Muscle layer of colon (tissue), 2 donors: Measurements from ENCODE around the gene TRPV5.

ENCODE experiments used
- H3K27ac ChIP-seq: one replicate; pipeline ENCODE4 v1.7.0; 2013; ENCODE audit warnings: low read depth, mild to moderate bottlenecking, low read length, moderate library complexity
- H3K27me3 ChIP-seq, 2 donors: one replicate each; pipeline ENCODE4 v1.7.0; 2013; ENCODE audit warnings: low read length in 2 of 2, mild to moderate bottlenecking in 2 of 2; ENCODE audit not compliant: insufficient read depth in 2 of 2, control insufficient read depth in 1 of 2
- H3K36me3 ChIP-seq: one replicate; pipeline ENCODE4 v1.7.0; 2013; ENCODE audit warnings: mild to moderate bottlenecking, low read length; ENCODE audit not compliant: insufficient read depth
- H3K4me1 ChIP-seq: one replicate; pipeline ENCODE4 v1.7.0; 2013; ENCODE audit warnings: mild to moderate bottlenecking, low read length; ENCODE audit not compliant: insufficient read depth
- H3K4me3 ChIP-seq, 2 donors: one replicate each; pipeline ENCODE4 v1.7.0; 2013; ENCODE audit warnings: low read length in 2 of 2, low read depth in 1 of 2, mild to moderate bottlenecking in 1 of 2, moderate library complexity in 1 of 2
- H3K9ac ChIP-seq: one replicate; pipeline ENCODE4 v1.7.0; 2013; ENCODE audit warnings: low read length
- H3K9me3 ChIP-seq: one replicate; pipeline ENCODE4 v1.7.0; 2013; ENCODE audit warnings: mild to moderate bottlenecking, low read length
- donor health status: abdominal sarcoma.
- donor health status: Adenocarcinoma of cecum.

The TRPV5 gene

GRCh38 chr7:142906643-142907042, 26.9 kb downstream of the TRPV5 start:
- Histone ChIP-seq H3K27ac (no peak overlapping the region), H3K36me3 (no peaks in the 10 kb centered on the region), H3K9me3 (no peaks in the 10 kb centered on the region), H3K27me3 (no peaks in the 10 kb centered on the region), H3K4me3 (no peak overlapping the region), H3K9ac (no peak overlapping the region), H3K4me1 (no peaks in the 10 kb centered on the region)

DNA sequence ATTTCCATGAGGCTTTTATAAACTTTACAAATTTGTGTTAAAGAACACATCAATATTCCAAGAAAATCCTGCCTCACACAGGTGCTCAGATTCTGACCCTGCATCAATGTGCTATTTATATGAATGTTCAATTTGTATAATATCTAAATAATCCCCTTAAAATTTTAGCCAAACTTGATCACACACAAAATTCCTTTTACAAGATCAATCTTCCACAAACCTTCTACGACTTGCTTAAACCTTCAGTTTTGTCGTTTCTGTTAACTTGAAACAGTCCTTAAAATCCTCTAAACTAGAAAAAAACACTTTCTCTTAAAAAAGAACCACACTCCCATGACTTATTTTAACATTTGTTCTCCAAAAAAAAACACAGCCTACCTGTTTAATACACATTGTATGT, 27.8 kb downstream of the TRPV5 start:
- H3K4me3 ChIP-seq: no peak overlapping the region
- no peaks in the 10 kb centered on the region for H3K36me3 ChIP-seq
- no peaks in the 10 kb centered on the region for H3K9me3 ChIP-seq
- H3K27ac ChIP-seq: no peak overlapping the region
- H3K27me3 ChIP-seq: no peaks in the 10 kb centered on the region
- no peak overlapping the region for H3K9ac ChIP-seq
- no peaks in the 10 kb centered on the region for H3K4me1 ChIP-seq

DNA sequence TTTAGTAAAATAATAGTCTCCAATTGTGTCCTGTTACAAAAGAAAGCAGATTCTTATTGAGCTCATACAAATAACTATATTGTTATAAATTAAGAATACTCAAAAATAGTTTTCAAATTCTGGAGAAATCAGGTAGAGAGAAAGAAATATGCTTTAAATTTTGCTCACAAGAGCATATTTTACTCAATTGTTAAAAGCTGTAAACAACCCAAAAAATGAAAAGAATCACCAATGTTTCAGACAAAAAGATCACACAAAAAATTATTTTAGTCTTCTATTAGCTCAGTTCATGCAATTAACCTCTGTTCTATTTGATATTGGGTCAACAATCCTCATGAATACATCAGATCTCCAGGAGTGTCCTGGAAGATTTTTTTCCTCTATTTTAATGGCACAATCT, 29.4 kb downstream of the TRPV5 start:
- Histone ChIP-seq H3K9me3 (no peaks in the 10 kb centered on the region), H3K9ac (no peak overlapping the region), H3K4me1 (no peaks in the 10 kb centered on the region), H3K27me3 (no peaks in the 10 kb centered on the region), H3K4me3 (no peak overlapping the region), H3K36me3 (no peaks in the 10 kb centered on the region), H3K27ac (no peak overlapping the region)

- H3K9ac ChIP-seq: no peak overlapping the region
- no peak overlapping the region for H3K27ac ChIP-seq
- H3K36me3 ChIP-seq: no peaks in the 10 kb centered on the region
- no peaks in the 10 kb centered on the region for H3K4me1 ChIP-seq
- no peaks in the 10 kb centered on the region for H3K9me3 ChIP-seq
- H3K4me3 ChIP-seq: no peak overlapping the region
- no peaks in the 10 kb centered on the region for H3K27me3 ChIP-seq
Observed at GRCh38 chr7:142901426-142902259, 31.9 kb downstream of the TRPV5 start.

GRCh38 chr7:142899661-142900060, 33.9 kb downstream of the TRPV5 start:
- Histone ChIP-seq H3K36me3 (no peaks in the 10 kb centered on the region), H3K9me3 (no peaks in the 10 kb centered on the region), H3K27ac (no peak overlapping the region), H3K4me3 (no peak overlapping the region), H3K27me3 (no peaks in the 10 kb centered on the region), H3K4me1 (no peaks in the 10 kb centered on the region), H3K9ac (no peak overlapping the region)

DNA sequence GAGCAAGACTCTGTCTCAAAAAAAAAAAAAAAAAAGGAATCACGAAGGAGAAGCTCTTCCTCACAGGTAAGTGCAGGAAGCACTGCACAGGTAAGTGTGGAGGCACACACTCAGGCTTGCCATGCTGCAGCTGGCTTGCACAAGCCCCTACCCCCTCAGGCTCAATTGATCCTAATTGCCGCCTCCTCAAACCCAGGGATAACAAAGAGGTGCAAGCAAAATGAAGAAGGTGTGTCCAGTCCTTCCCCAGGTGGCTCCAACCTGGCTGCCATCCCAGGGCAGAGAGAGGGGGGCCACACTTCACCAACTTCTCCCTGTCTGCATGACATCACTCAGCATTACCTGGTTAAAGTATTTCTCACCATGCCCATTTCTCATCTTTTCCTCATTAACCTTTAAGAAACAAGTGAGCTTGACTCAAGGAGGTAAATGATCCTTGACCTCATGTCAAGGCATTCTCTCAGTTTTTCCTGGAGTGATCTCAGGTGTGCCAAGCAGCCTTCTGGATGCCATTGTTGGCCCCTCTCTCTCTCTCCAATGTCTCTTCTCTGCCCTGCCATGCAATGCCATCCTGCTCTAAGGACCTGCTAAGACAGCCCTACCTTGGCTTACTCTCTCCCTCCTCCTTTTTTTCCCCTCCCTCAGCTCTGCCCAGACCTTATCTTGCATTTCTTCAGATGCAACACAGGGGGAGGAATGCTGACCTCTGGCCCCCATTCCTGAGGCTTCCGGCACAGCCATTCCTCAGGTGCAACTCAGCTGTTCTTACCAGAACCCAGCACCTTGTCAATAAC, 35.0 kb downstream of the TRPV5 start:
- Histone ChIP-seq H3K4me1 (no peaks in the 10 kb centered on the region), H3K4me3 (no peak overlapping the region), H3K27ac (no peak overlapping the region), H3K36me3 (no peaks in the 10 kb centered on the region), H3K9ac (no peak overlapping the region), H3K9me3 (no peaks in the 10 kb centered on the region), H3K27me3 (no peaks in the 10 kb centered on the region)

GRCh38 chr7:142897691-142898090, 35.9 kb downstream of the TRPV5 start:
- Histone ChIP-seq H3K9me3 (no peaks in the 10 kb centered on the region), H3K27me3 (no peaks in the 10 kb centered on the region), H3K36me3 (no peaks in the 10 kb centered on the region), H3K4me3 (no peak overlapping the region), H3K9ac (no peak overlapping the region), H3K27ac (no peak overlapping the region), H3K4me1 (no peaks in the 10 kb centered on the region)

GRCh38 chr7:142896741-142897379, 36.7 kb downstream of the TRPV5 start:
- H3K4me3 ChIP-seq: no peak overlapping the region
- H3K36me3 ChIP-seq: no peaks in the 10 kb centered on the region
- no peak overlapping the region for H3K9ac ChIP-seq
- H3K4me1 ChIP-seq: no peaks in the 10 kb centered on the region
- H3K27me3 ChIP-seq: no peaks in the 10 kb centered on the region
- H3K27ac ChIP-seq: no peak overlapping the region
- H3K9me3 ChIP-seq: no peaks in the 10 kb centered on the region

DNA sequence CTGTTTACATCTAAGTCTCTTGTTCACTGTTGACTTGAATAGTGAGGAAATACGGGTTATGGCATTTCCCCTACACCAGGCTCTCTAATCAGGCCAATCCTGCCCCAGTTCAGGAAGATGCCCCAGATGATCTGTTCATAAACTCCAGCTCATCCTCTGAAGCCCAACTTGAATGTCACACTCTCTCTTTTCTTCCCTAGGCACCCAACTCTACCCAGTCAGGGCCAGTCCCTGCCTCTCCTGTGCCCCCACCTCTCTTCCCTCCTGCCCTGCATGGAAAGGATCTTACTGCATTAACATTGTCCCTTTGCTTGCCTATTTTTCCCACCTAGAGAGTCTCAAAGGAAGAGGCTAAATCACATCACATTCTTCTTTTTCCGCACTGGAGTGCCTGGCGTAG, 37.4 kb downstream of the TRPV5 start:
- H3K27ac ChIP-seq: no peak overlapping the region
- H3K4me3 ChIP-seq: no peak overlapping the region

DNA sequence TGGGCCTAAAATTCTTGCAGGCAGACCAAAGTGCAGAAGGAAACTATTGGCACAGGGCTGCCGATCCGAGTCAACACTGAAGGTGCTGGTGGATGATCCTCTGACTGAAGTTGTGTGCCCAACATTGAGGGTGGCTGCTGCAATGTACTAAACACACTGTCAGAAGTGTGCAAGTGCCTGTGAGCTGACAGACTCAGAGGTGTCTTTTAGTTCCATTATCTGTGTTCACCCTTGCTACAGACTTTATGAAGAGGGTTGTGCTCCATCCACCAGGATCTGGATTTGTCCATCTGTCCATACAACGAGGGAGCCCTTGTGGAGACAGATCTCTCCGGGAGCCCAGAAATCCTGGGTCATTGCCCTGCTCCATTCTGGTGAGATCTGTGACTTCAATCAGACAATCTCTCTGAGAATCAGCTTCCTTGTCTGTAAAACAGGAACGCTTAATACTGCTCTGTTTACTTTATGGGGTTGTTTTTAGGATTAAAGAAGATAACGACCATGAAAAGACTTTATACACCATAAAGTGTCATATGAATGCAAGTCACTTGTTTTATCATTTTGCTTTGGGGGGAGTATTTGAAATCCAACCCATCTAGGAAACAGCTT, 38.5 kb downstream of the TRPV5 start:
- no peaks in the 10 kb centered on the region for H3K27me3 ChIP-seq
- H3K4me1 ChIP-seq: no peaks in the 10 kb centered on the region
- no peaks in the 10 kb centered on the region for H3K36me3 ChIP-seq
- H3K4me3 ChIP-seq: no peak overlapping the region
- no peak overlapping the region for H3K27ac ChIP-seq
- H3K9me3 ChIP-seq: no peaks in the 10 kb centered on the region
- no peak overlapping the region for H3K9ac ChIP-seq

More for the DNA sequence above, 37.4 kb downstream of the TRPV5 start:
- no peak overlapping the region for H3K9ac ChIP-seq
- H3K4me1 ChIP-seq: no peaks in the 10 kb centered on the region
- H3K9me3 ChIP-seq: no peaks in the 10 kb centered on the region
- no peaks in the 10 kb centered on the region for H3K36me3 ChIP-seq
- H3K27me3 ChIP-seq: no peaks in the 10 kb centered on the region
